Liver (tissue), 9 donors: ENCODE results near the gene CHN2. TPM values are rescaled to one million over a fixed set of nuclear protein-coding genes. Genes with fewer than 3 reads are reported as not detected.

Experiments
- DNase-seq: peaks from one replicate; pipeline ENCODE4 v3.0.0-alpha.2; 2017; ENCODE audit warnings: low spot score
- H3K27ac ChIP-seq, 2 donors: one replicate each; pipeline ENCODE4 v1.7.0; 2013; ENCODE audit warnings: inconsistent platforms in 2 of 2, low read length in 2 of 2, control low read depth in 1 of 2, low read depth in 1 of 2, mild to moderate bottlenecking in 1 of 2
- H3K27me3 ChIP-seq, 4 donors: one replicate each; pipeline versions ENCODE4 v1.6.1 to v1.7.0; 2013; ENCODE audit warnings: low read length in 3 of 4, inconsistent platforms in 1 of 4, mild to moderate bottlenecking in 1 of 4, moderate library complexity in 1 of 4; ENCODE audit not compliant: control insufficient read depth in 4 of 4, insufficient read depth in 4 of 4
- H3K36me3 ChIP-seq, 4 donors: one replicate each; pipeline versions ENCODE4 v1.6.1 to v1.7.0; 2013; ENCODE audit warnings: low read length in 3 of 4, mild to moderate bottlenecking in 3 of 4, low read depth in 1 of 4, moderate library complexity in 1 of 4; ENCODE audit not compliant: control insufficient read depth in 4 of 4, insufficient read depth in 3 of 4
- H3K4me1 ChIP-seq, 4 donors: one replicate each; pipeline versions ENCODE4 v1.6.1 to v1.7.0; 2013; ENCODE audit warnings: low read length in 3 of 4, mild to moderate bottlenecking in 3 of 4, moderate library complexity in 1 of 4; ENCODE audit not compliant: control insufficient read depth in 4 of 4, insufficient read depth in 4 of 4
- H3K4me3 ChIP-seq, 3 donors: one replicate each; pipeline versions ENCODE4 v1.6.1 to v1.7.0; 2013; ENCODE audit warnings: low read length in 3 of 3, control low read depth in 1 of 3, low read depth in 1 of 3, mild to moderate bottlenecking in 1 of 3
- H3K9ac ChIP-seq, 2 donors: one replicate each; pipeline ENCODE4 v1.7.0; 2013; ENCODE audit warnings: low read length in 2 of 2, mild to moderate bottlenecking in 2 of 2, moderate library complexity in 2 of 2, control low read depth in 1 of 2, low read depth in 1 of 2
- H3K9me3 ChIP-seq, 4 donors: one replicate each; pipeline versions ENCODE4 v1.6.1 to v1.7.0; 2013; ENCODE audit warnings: low read length in 3 of 4; ENCODE audit not compliant: control insufficient read depth in 4 of 4
- EGR1 ChIP-seq, 2 donors: IDR thresholded peaks; 2 replicates each; pipeline ENCODE4 v1.6.1; 2016 to 2018; ENCODE audit warnings: antibody characterized with exemption in 2 of 2, low read depth in 2 of 2
- FOXA1 ChIP-seq: IDR thresholded peaks from 2 replicates; pipeline ENCODE4 v1.6.1; 2016; ENCODE audit warnings: antibody characterized with exemption
- FOXA2 ChIP-seq: IDR thresholded peaks from 2 replicates; pipeline ENCODE4 v1.6.1; 2016; ENCODE audit warnings: antibody characterized with exemption
- HNF4A ChIP-seq, 2 donors: conservative IDR thresholded peaks; 2 replicates each; pipeline ENCODE4 v1.6.1; 2016; ENCODE audit warnings: antibody characterized with exemption in 2 of 2, mild to moderate bottlenecking in 2 of 2
- HNF4G ChIP-seq: IDR thresholded peaks from 2 replicates; pipeline ENCODE4 v1.6.1; 2016; ENCODE audit warnings: antibody characterized with exemption
- JUND ChIP-seq, 2 donors: IDR thresholded peaks; 2 replicates each; pipeline ENCODE4 v1.6.1; 2016; ENCODE audit warnings: antibody characterized with exemption in 2 of 2
- MAX ChIP-seq: IDR thresholded peaks from 2 replicates; pipeline ENCODE4 v1.6.1; 2016; ENCODE audit warnings: antibody characterized with exemption
- NR2F2 ChIP-seq: IDR thresholded peaks from 2 replicates; pipeline ENCODE4 v1.6.1; 2016; ENCODE audit warnings: antibody characterized with exemption
- RAD21 ChIP-seq, 2 donors: IDR thresholded peaks; 2 replicates each; pipeline ENCODE4 v1.6.1; 2016; ENCODE audit warnings: antibody characterized with exemption in 2 of 2, mild to moderate bottlenecking in 2 of 2
- REST ChIP-seq: IDR thresholded peaks from 2 replicates; pipeline ENCODE4 v1.6.1; 2016; ENCODE audit warnings: antibody characterized with exemption, mild to moderate bottlenecking
- RXRA ChIP-seq, 2 donors: IDR thresholded peaks; 2 replicates each; pipeline ENCODE4 v1.6.1; 2017 to 2018; ENCODE audit warnings: antibody characterized with exemption in 2 of 2, mild to moderate bottlenecking in 1 of 2
- TAF1 ChIP-seq: conservative IDR thresholded peaks from 2 replicates; pipeline ENCODE4 v1.6.1; 2016; ENCODE audit warnings: antibody characterized with exemption, mild to moderate bottlenecking
- YY1 ChIP-seq: IDR thresholded peaks from 2 replicates; pipeline ENCODE4 v1.6.1; 2016; ENCODE audit warnings: antibody characterized with exemption, mild to moderate bottlenecking
- ZBTB33 ChIP-seq: IDR thresholded peaks from 2 replicates; pipeline ENCODE4 v1.6.1; 2016; ENCODE audit warnings: antibody characterized with exemption
- WGBS: extraction: QIAGEN DNeasy Blood & Tissue Kit; methylation state at CpG from one replicate; pipeline ENCODE4 v1.1.7; 2013; 5-methylcytosine and 5-hydroxymethylcytosine counted together
- polyA plus RNA-seq, 2 donors: library from polyadenylated mRNA; stranded (reverse) in 1 of 2; unstranded in 1 of 2; fragments of 200-250 nt in 1 of 2; fragments of >200 nt in 1 of 2; fragmentation: Nextera tagmentation in 1 of 2; extraction: Ambion mirVana in 1 of 2; gene quantifications; one replicate each; pipeline versions ENCODE4 v1.2.1 to v1.2.3, GENCODE V29; 2013 to 2015
- total RNA-seq, 2 donors: library from RNA; depleted of rRNA; stranded (reverse); fragments of >200 nt; gene quantifications; one replicate each; pipeline ENCODE4 v1.2.3, GENCODE V29; 2014
- TF ChIP-seq, protein P1 (sequence below): fragments of 150-350 bp; IDR thresholded peaks from 2 replicates; pipeline ENCODE4 v1.5.1; 2017; ENCODE audit warnings: improper control_type of control experiment, low read depth, low read length; ENCODE audit not compliant: missing input control
- TF ChIP-seq, protein P2 (sequence below): IDR thresholded peaks from 2 replicates; pipeline ENCODE4 v1.6.1; 2016; ENCODE audit warnings: antibody characterized with exemption
- donor health status: healthy.
- donor health status: healthy.
- donor health status: healthy.
- donor health status: healthy.
- donor health status: healthy.

CHN2 gene
- total and polyA plus RNA-seq, 4 donors = 8.3 to 25.4 (median 17.8) TPM

GRCh38 chr7:29271319-29271658 is 76.7 kb downstream of the CHN2 start:
- TF ChIP-seq REST (no peak), FOXA2 (peak; percentile 30), YY1 (no peak), RAD21 (IDR thresholded peaks at IDR 0.05) (no peak), NR2F2 (no peak)
- TF ChIP-seq, protein P1, sequence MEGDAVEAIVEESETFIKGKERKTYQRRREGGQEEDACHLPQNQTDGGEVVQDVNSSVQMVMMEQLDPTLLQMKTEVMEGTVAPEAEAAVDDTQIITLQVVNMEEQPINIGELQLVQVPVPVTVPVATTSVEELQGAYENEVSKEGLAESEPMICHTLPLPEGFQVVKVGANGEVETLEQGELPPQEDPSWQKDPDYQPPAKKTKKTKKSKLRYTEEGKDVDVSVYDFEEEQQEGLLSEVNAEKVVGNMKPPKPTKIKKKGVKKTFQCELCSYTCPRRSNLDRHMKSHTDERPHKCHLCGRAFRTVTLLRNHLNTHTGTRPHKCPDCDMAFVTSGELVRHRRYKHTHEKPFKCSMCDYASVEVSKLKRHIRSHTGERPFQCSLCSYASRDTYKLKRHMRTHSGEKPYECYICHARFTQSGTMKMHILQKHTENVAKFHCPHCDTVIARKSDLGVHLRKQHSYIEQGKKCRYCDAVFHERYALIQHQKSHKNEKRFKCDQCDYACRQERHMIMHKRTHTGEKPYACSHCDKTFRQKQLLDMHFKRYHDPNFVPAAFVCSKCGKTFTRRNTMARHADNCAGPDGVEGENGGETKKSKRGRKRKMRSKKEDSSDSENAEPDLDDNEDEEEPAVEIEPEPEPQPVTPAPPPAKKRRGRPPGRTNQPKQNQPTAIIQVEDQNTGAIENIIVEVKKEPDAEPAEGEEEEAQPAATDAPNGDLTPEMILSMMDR = no peak
- TF ChIP-seq, protein P2, sequence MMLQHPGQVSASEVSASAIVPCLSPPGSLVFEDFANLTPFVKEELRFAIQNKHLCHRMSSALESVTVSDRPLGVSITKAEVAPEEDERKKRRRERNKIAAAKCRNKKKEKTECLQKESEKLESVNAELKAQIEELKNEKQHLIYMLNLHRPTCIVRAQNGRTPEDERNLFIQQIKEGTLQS = no peak
- peak overlapping the region in 1 of 3 donors; percentile 5 for H3K4me3 ChIP-seq
- no peak for DNase-seq
- H3K27me3 ChIP-seq = no peaks in the 10 kb centered on the region
- H3K4me1 ChIP-seq = peaks cover 6 to 52% (median 39%) of the 10 kb centered on the region in 4 donors
- H3K9me3 ChIP-seq = no peaks in the 10 kb centered on the region
- no peaks in the 10 kb centered on the region for H3K36me3 ChIP-seq
- peak overlapping the region; percentile 56 to 68 for H3K27ac ChIP-seq
- H3K9ac ChIP-seq = no peak overlapping the region
- 9% methylated on average over 4 of the region's 4 CpGs for WGBS

GRCh38 chr7:29272057-29272456 is 77.5 kb downstream of the CHN2 start:
- WGBS = 81% methylated on average over 9 of the region's 9 CpGs
- DNase-seq = no peak
- no peak overlapping the region for H3K9ac ChIP-seq
- H3K36me3 ChIP-seq = no peaks in the 10 kb centered on the region
- no peak overlapping the region for H3K4me3 ChIP-seq
- H3K4me1 ChIP-seq = peaks cover 6 to 52% (median 39%) of the 10 kb centered on the region in 4 donors
- H3K27ac ChIP-seq = peak overlapping the region; percentile 4 to 68
- no peaks in the 10 kb centered on the region for H3K27me3 ChIP-seq
- no peak for TF ChIP-seq EGR1 (IDR thresholded peaks at IDR 0.05; ENCODE audit: low read depth in 2 of 2)
- no peak for TF ChIP-seq HNF4G
- no peak for TF ChIP-seq RXRA (IDR thresholded peaks at IDR 0.05)
- no peak for TF ChIP-seq REST
- TF ChIP-seq, protein P2 = no peak
- TF ChIP-seq FOXA2 = no peak
- TF ChIP-seq JUND (IDR thresholded peaks at IDR 0.05) = no peak
- no peak for TF ChIP-seq RAD21 (IDR thresholded peaks at IDR 0.05)
- no peak for TF ChIP-seq FOXA1
- no peak for TF ChIP-seq MAX
- no peak for TF ChIP-seq NR2F2
- TF ChIP-seq ZBTB33 = no peak
- no peak for TF ChIP-seq TAF1
- no peak for TF ChIP-seq HNF4A (conservative IDR thresholded peaks at IDR 0.05)
- TF ChIP-seq YY1 = no peak
- TF ChIP-seq, protein P1 = no peak
- H3K9me3 ChIP-seq = no peaks in the 10 kb centered on the region
